ENCODE data around the gene PHACTR2.
A peak's percentile ranks its signal among the peaks of the same experiment; 100 is the strongest.
"Not testable (repeated sequence)": the region's sequence is repeated elsewhere in the genome, so short reads cannot be mapped to it uniquely, and the experiment has no call there.

PHACTR2 gene

DNA sequence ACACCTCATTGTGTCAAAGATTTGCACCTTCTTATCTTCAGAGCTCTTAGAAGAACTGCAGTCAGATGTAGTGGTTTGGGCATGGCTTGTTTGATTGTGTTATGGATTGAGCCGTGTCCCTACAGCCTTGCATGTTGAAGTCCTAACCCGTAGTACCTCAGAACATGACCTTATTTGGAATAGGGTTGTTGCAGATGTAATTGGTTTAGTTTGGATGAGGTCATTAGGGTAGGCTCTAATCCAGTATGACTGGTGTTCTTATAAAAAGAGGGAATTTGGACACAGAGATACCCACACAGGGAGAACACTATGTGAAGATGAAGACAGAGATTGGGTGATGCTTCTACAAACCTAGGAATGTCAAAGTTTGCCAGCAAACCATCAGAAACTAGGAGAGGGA, 35.4 kb upstream of the PHACTR2 start:
- H3K9me3 ChIP-seq (ENCODE audit: control extremely low read depth in 1 of 5, control insufficient read depth in 4 of 5, insufficient read depth in 2 of 5, low read depth in 1 of 5, low read length in 4 of 5) = no peaks in the 10 kb centered on the region
- 100% methylated on average over 1 of the region's 2 CpGs for WGBS (ENCODE audit: insufficient coverage)
- DNase-seq = no peak
- no peaks in the 10 kb centered on the region for H3K27me3 ChIP-seq (replicated peaks in 2 of 5; ENCODE audit: control insufficient read depth in 4 of 5, insufficient read depth in 5 of 5, low read length in 4 of 5)
- H3K27ac ChIP-seq (ENCODE audit: insufficient read depth in 1 of 2, low read depth in 1 of 2, low read length in 2 of 2, poor library complexity in 1 of 2, severe bottlenecking in 2 of 2) = no peak overlapping the region
- no peak overlapping the region for H3K4me3 ChIP-seq (ENCODE audit: control insufficient read depth in 1 of 7, extremely low read depth in 1 of 7, insufficient read depth in 4 of 7, low read depth in 2 of 7, low read length in 6 of 7)
- CTCF ChIA-PET = interaction anchor here (1.2 kb wide), 1 partner anchor 297 kb away, joined by 3 read pairs; no protein-coding TSS in a partner anchor
- POLR2A ChIA-PET = no interaction called here
- H3K36me3 ChIP-seq (ENCODE audit: control insufficient read depth in 4 of 4, insufficient read depth in 4 of 4, low read length in 3 of 4) = no peaks in the 10 kb centered on the region
- H3K4me1 ChIP-seq (ENCODE audit: control extremely low read depth in 1 of 4, control insufficient read depth in 4 of 4, insufficient read depth in 4 of 4, low read length in 3 of 4) = peaks cover 0 to 2% (median under 1%) of the 10 kb centered on the region in 4 experiments

DNA sequence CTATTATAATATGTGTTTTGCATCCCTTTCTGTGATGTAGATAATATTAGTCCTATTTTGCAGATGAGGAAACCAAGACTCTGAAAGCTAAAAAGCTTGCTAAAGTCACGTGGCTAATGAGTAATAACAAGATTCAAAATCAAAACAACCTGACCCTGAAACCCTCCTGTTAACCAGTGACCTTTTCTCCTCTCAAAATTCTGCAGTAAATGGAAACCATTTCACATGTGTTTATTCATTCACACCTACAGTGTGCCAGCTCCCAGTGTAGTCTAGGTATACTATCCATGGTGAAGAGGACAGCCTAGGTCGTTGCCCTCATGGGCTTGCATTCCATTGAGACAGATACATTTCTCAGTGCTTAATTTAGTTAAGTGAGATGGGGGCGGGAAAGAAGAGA, 30.6 kb upstream of the PHACTR2 start:
- DNase-seq = no peak
- WGBS (ENCODE audit: insufficient coverage) = 100% methylated on average over 2 of the region's 3 CpGs
- Histone ChIP-seq H3K4me3 (ENCODE audit: control insufficient read depth in 1 of 7, extremely low read depth in 1 of 7, insufficient read depth in 4 of 7, low read depth in 2 of 7, low read length in 6 of 7) (no peak overlapping the region), H3K4me1 (ENCODE audit: control extremely low read depth in 1 of 4, control insufficient read depth in 4 of 4, insufficient read depth in 4 of 4, low read length in 3 of 4) (peaks cover 0 to 9% (median 2%) of the 10 kb centered on the region in 4 experiments), H3K9me3 (ENCODE audit: control extremely low read depth in 1 of 5, control insufficient read depth in 4 of 5, insufficient read depth in 2 of 5, low read depth in 1 of 5, low read length in 4 of 5) (peaks cover 0 to 2% (median 0%) of the 10 kb centered on the region in 5 experiments), H3K36me3 (ENCODE audit: control insufficient read depth in 4 of 4, insufficient read depth in 4 of 4, low read length in 3 of 4) (no peaks in the 10 kb centered on the region), H3K27ac (ENCODE audit: insufficient read depth in 1 of 2, low read depth in 1 of 2, low read length in 2 of 2, poor library complexity in 1 of 2, severe bottlenecking in 2 of 2) (no peak overlapping the region), H3K27me3 (replicated peaks in 2 of 5; ENCODE audit: control insufficient read depth in 4 of 5, insufficient read depth in 5 of 5, low read length in 4 of 5) (no peaks in the 10 kb centered on the region)
- POLR2A ChIA-PET = no interaction called here
- CTCF ChIA-PET = no interaction called here

DNA sequence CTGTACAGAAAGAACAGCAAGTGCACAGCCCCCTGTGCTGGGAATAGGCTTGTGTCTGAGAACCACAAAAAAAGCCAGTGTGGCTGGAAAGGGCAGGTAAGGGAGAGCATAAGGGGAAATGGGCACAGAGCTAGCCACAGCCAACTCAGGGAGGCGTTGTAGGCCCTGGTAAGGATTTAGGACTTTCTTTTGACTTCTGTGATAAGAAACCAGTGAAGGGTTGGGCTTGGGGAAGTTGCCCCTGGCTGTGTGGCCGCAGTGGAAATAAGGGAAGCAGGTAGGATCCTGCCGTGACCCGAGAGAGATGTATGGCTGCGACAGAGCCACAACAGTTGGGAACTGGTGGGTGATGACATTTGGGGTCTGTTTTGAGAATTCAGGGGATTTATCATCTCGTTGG, 30.0 kb upstream of the PHACTR2 start:
- DNase-seq = peak; percentile 8 to 57 (median 56)
- WGBS (ENCODE audit: insufficient coverage) = 14% methylated on average over 5 of the region's 6 CpGs
- no peak overlapping the region for H3K27ac ChIP-seq (ENCODE audit: insufficient read depth in 1 of 2, low read depth in 1 of 2, low read length in 2 of 2, poor library complexity in 1 of 2, severe bottlenecking in 2 of 2)

DNA sequence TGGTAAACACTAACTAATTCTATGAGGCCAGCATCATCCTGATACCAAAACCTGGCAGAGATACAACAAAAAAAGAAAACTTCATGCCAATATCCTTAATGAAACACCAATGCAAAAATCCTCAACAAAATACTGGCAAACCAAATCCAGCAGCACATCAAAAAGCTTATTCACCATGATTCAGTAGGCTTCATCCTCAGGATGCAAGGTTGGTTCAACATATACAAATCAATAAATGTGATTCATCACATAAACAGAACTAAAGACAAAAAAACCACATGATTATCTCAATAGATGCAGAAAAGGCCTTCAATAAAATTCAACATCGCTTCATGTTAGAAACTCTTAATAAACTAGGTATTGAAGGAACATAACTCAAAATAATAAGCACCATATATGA, 28.4 kb upstream of the PHACTR2 start:
- no CpG with 5 or more reads among the region's 1 CpG for WGBS (ENCODE audit: insufficient coverage)
- H3K9me3 ChIP-seq (ENCODE audit: control extremely low read depth in 1 of 5, control insufficient read depth in 4 of 5, insufficient read depth in 2 of 5, low read depth in 1 of 5, low read length in 4 of 5); H3K4me1 ChIP-seq (ENCODE audit: control extremely low read depth in 1 of 4, control insufficient read depth in 4 of 4, insufficient read depth in 4 of 4, low read length in 3 of 4); H3K4me3 ChIP-seq (ENCODE audit: control insufficient read depth in 1 of 7, extremely low read depth in 1 of 7, insufficient read depth in 4 of 7, low read depth in 2 of 7, low read length in 6 of 7); CTCF ChIA-PET; POLR2A ChIA-PET; DNase-seq; H3K27ac ChIP-seq (ENCODE audit: insufficient read depth in 1 of 2, low read depth in 1 of 2, low read length in 2 of 2, poor library complexity in 1 of 2, severe bottlenecking in 2 of 2); H3K27me3 ChIP-seq (replicated peaks in 2 of 5; ENCODE audit: control insufficient read depth in 4 of 5, insufficient read depth in 5 of 5, low read length in 4 of 5); H3K36me3 ChIP-seq (ENCODE audit: control insufficient read depth in 4 of 4, insufficient read depth in 4 of 4, low read length in 3 of 4): not testable (repeated sequence)

More for the DNA sequence above, 30.0 kb upstream of the PHACTR2 start:
- Histone ChIP-seq H3K36me3 (ENCODE audit: control insufficient read depth in 4 of 4, insufficient read depth in 4 of 4, low read length in 3 of 4) (no peaks in the 10 kb centered on the region), H3K9me3 (ENCODE audit: control extremely low read depth in 1 of 5, control insufficient read depth in 4 of 5, insufficient read depth in 2 of 5, low read depth in 1 of 5, low read length in 4 of 5) (peaks cover 0 to 2% (median 0%) of the 10 kb centered on the region in 5 experiments), H3K4me1 (ENCODE audit: control extremely low read depth in 1 of 4, control insufficient read depth in 4 of 4, insufficient read depth in 4 of 4, low read length in 3 of 4) (peaks cover 0 to 9% (median 2%) of the 10 kb centered on the region in 4 experiments), H3K27me3 (replicated peaks in 2 of 5; ENCODE audit: control insufficient read depth in 4 of 5, insufficient read depth in 5 of 5, low read length in 4 of 5) (no peaks in the 10 kb centered on the region), H3K4me3 (ENCODE audit: control insufficient read depth in 1 of 7, extremely low read depth in 1 of 7, insufficient read depth in 4 of 7, low read depth in 2 of 7, low read length in 6 of 7) (no peak overlapping the region)
- POLR2A ChIA-PET = no interaction called here
- CTCF ChIA-PET = no interaction called here

DNA sequence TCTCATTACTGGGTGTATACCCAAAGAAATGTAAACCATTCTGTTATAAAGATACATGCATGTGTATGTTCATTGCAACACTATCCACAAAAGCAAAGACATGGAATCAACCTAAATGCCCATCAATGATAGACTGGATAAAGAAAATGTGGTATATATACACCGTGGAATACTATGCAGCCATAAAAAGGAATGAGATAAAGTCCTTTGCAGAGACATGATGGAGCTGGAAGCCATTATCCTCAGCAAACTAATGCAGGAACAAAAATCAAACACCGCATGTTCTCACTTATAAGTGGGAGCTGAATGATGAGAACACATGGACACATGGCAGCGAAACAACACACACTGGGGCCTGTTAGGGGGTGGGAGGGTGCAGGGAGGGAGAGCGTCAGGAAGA, 26.4 kb upstream of the PHACTR2 start:
- H3K27ac ChIP-seq (ENCODE audit: insufficient read depth in 1 of 2, low read depth in 1 of 2, low read length in 2 of 2, poor library complexity in 1 of 2, severe bottlenecking in 2 of 2); H3K4me3 ChIP-seq (ENCODE audit: control insufficient read depth in 1 of 7, extremely low read depth in 1 of 7, insufficient read depth in 4 of 7, low read depth in 2 of 7, low read length in 6 of 7); H3K36me3 ChIP-seq (ENCODE audit: control insufficient read depth in 4 of 4, insufficient read depth in 4 of 4, low read length in 3 of 4); DNase-seq; POLR2A ChIA-PET; H3K9me3 ChIP-seq (ENCODE audit: control extremely low read depth in 1 of 5, control insufficient read depth in 4 of 5, insufficient read depth in 2 of 5, low read depth in 1 of 5, low read length in 4 of 5); CTCF ChIA-PET; H3K4me1 ChIP-seq (ENCODE audit: control extremely low read depth in 1 of 4, control insufficient read depth in 4 of 4, insufficient read depth in 4 of 4, low read length in 3 of 4); H3K27me3 ChIP-seq (replicated peaks in 2 of 5; ENCODE audit: control insufficient read depth in 4 of 5, insufficient read depth in 5 of 5, low read length in 4 of 5): not testable (repeated sequence)
- 100% methylated on average over 2 of the region's 4 CpGs for WGBS (ENCODE audit: insufficient coverage)

DNA sequence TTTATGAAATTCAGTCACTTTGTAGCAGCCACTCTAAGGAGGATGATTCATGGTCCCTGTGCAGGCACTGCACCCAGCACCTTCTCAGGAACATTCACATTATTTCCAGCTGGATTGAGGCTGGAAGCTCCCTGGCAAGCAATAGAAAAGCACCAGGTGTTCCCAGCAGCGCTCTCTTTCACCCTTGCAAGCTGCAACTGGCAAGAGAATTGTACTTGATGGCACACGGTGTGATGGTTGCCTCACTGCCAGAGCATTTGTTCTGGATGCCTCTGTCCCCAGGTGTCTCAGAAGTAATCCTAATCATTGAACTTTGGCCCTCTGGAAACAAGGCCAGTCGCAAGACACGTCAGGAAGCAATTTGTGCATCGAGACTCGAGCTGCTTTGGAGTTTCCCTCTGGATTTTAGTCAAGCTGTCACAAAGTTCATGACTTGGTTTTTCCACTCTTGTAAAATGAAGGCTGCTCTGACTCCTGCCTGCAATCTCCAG, 24.9 kb upstream of the PHACTR2 start:
- ChIA-PET POLR2A (interaction anchor here (0.6 kb wide), 1 partner anchor 32 kb away, joined by 3 read pairs; no protein-coding TSS in a partner anchor), CTCF (interaction anchor here (1.0 kb wide), 1 partner anchor 9 kb away, joined by 3 read pairs; no protein-coding TSS in a partner anchor)
- no peaks in the 10 kb centered on the region for H3K27me3 ChIP-seq (replicated peaks in 2 of 5; ENCODE audit: control insufficient read depth in 4 of 5, insufficient read depth in 5 of 5, low read length in 4 of 5)
- no peak overlapping the region for H3K4me3 ChIP-seq (ENCODE audit: control insufficient read depth in 1 of 7, extremely low read depth in 1 of 7, insufficient read depth in 4 of 7, low read depth in 2 of 7, low read length in 6 of 7)
- H3K4me1 ChIP-seq (ENCODE audit: control extremely low read depth in 1 of 4, control insufficient read depth in 4 of 4, insufficient read depth in 4 of 4, low read length in 3 of 4) = peaks cover 0 to 2% (median 0%) of the 10 kb centered on the region in 4 experiments
- peaks cover 0 to 7% (median 5%) of the 10 kb centered on the region in 5 experiments for H3K9me3 ChIP-seq (ENCODE audit: control extremely low read depth in 1 of 5, control insufficient read depth in 4 of 5, insufficient read depth in 2 of 5, low read depth in 1 of 5, low read length in 4 of 5)
- WGBS (ENCODE audit: insufficient coverage) = 97% methylated on average over 6 of the region's 6 CpGs
- no peak overlapping the region for H3K27ac ChIP-seq (ENCODE audit: insufficient read depth in 1 of 2, low read depth in 1 of 2, low read length in 2 of 2, poor library complexity in 1 of 2, severe bottlenecking in 2 of 2)
- no peaks in the 10 kb centered on the region for H3K36me3 ChIP-seq (ENCODE audit: control insufficient read depth in 4 of 4, insufficient read depth in 4 of 4, low read length in 3 of 4)
- no peak for DNase-seq

DNA sequence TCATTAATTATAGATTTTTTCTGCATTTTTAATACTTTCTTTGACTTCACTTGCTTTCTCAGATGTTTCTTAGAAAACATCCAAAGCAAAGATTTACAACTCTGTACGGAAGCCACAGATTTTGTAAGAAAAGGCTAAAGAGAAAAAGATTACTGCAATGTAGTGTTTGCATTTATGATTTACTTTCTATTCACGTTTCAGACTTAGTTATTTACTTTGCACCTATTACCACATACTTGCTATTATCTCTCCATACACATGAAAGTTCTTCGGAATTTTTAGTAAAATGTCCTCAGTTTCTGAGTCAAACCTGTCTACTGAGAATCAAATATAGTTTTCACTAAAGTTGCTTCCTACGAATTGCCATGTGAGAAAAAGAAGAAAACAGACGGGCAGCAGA, 22.2 kb upstream of the PHACTR2 start:
- no peaks in the 10 kb centered on the region for H3K4me1 ChIP-seq (ENCODE audit: control extremely low read depth in 1 of 4, control insufficient read depth in 4 of 4, insufficient read depth in 4 of 4, low read length in 3 of 4)
- H3K9me3 ChIP-seq (ENCODE audit: control extremely low read depth in 1 of 5, control insufficient read depth in 4 of 5, insufficient read depth in 2 of 5, low read depth in 1 of 5, low read length in 4 of 5) = peaks cover 0 to 22% (median 10%) of the 10 kb centered on the region in 5 experiments
- H3K27ac ChIP-seq (ENCODE audit: insufficient read depth in 1 of 2, low read depth in 1 of 2, low read length in 2 of 2, poor library complexity in 1 of 2, severe bottlenecking in 2 of 2) = no peak overlapping the region
- ChIA-PET CTCF (no interaction called here), POLR2A (no interaction called here)
- no peak overlapping the region for H3K4me3 ChIP-seq (ENCODE audit: control insufficient read depth in 1 of 7, extremely low read depth in 1 of 7, insufficient read depth in 4 of 7, low read depth in 2 of 7, low read length in 6 of 7)
- peaks cover 0 to 5% (median 3%) of the 10 kb centered on the region in 4 experiments for H3K36me3 ChIP-seq (ENCODE audit: control insufficient read depth in 4 of 4, insufficient read depth in 4 of 4, low read length in 3 of 4)
- no peaks in the 10 kb centered on the region for H3K27me3 ChIP-seq (replicated peaks in 2 of 5; ENCODE audit: control insufficient read depth in 4 of 5, insufficient read depth in 5 of 5, low read length in 4 of 5)
- no peak for DNase-seq
- WGBS (ENCODE audit: insufficient coverage) = 90% methylated on average over 1 of the region's 5 CpGs
